Spleen (tissue), 11 donors: ENCODE data around the gene PLCB1. TPM values are rescaled to one million over a fixed set of nuclear protein-coding genes. Genes with fewer than 3 reads are reported as not detected.
"Not testable (repeated sequence)": the region's sequence is repeated elsewhere in the genome, so short reads cannot be mapped to it uniquely, and the experiment has no call there.

ENCODE experiments used
- DNase-seq: peaks from one replicate; pipeline ENCODE4 v3.0.0-alpha.2; 2020
- H3K27ac ChIP-seq, 8 donors: fragments of 200-600 bp; sonication (generic) in 7 of 8; 1 replicate in 4 of 8; 2 replicates in 4 of 8; pipeline versions ENCODE4 v1.5.0 to v1.8.0; 2016 to 2021; ENCODE audit warnings: inconsistent platforms in 4 of 8, mild to moderate bottlenecking in 4 of 8, moderate library complexity in 1 of 8
- H3K27me3 ChIP-seq, 7 donors: fragments of 200-600 bp; sonication (generic) in 6 of 7; replicated peaks in 1 of 7; 1 replicate in 4 of 7; 2 replicates in 3 of 7; pipeline versions ENCODE4 v1.5.0 to v1.8.0; 2016 to 2021; ENCODE audit warnings: inconsistent platforms in 3 of 7, mild to moderate bottlenecking in 1 of 7
- H3K36me3 ChIP-seq, 6 donors: fragments of 200-600 bp; sonication (generic) in 5 of 6; 1 replicate in 4 of 6; 2 replicates in 2 of 6; pipeline versions ENCODE4 v1.5.0 to v1.8.0; 2016 to 2021; ENCODE audit warnings: inconsistent platforms in 2 of 6
- H3K4me1 ChIP-seq, 6 donors: fragments of 200-600 bp; sonication (generic) in 5 of 6; 1 replicate in 3 of 6; 2 replicates in 3 of 6; pipeline versions ENCODE4 v1.5.0 to v1.8.0; 2016 to 2021; ENCODE audit warnings: inconsistent platforms in 3 of 6
- H3K4me3 ChIP-seq, 8 donors: fragments of 200-600 bp; sonication (generic) in 7 of 8; 1 replicate in 4 of 8; 2 replicates in 4 of 8; pipeline versions ENCODE4 v1.5.0 to v1.8.0; 2016 to 2021; ENCODE audit warnings: inconsistent platforms in 4 of 8, mild to moderate bottlenecking in 4 of 8, moderate library complexity in 2 of 8
- H3K9me3 ChIP-seq, 8 donors: fragments of 200-600 bp; sonication (generic) in 7 of 8; 1 replicate in 4 of 8; 2 replicates in 4 of 8; pipeline versions ENCODE4 v1.5.0 to v1.8.0; 2016 to 2021; ENCODE audit warnings: inconsistent platforms in 4 of 8
- CTCF ChIP-seq, 11 experiments: fragments of 200-600 bp in 7 of 11; fragments of 450-650 bp in 4 of 11; sonication (generic) in 4 of 11; IDR thresholded peaks in 8 of 11; conservative IDR thresholded peaks in 3 of 11; 1 replicate in 7 of 11; 2 replicates in 4 of 11; pipeline versions ENCODE4 v1.4.0 to v1.8.0; 2016 to 2021; ENCODE audit warnings: antibody characterized with exemption in 11 of 11, inconsistent platforms in 4 of 11, mild to moderate bottlenecking in 1 of 11
- POLR2A ChIP-seq, 3 donors: fragments of 450-650 bp; IDR thresholded peaks; one replicate each; pipeline ENCODE4 v1.5.1; 2017; ENCODE audit warnings: antibody characterized with exemption in 3 of 3, mild to moderate bottlenecking in 1 of 3
- POLR2AphosphoS5 ChIP-seq, 3 donors: sonication (generic); formaldehyde crosslinking; IDR thresholded peaks; one replicate each; pipeline ENCODE4 v1.5.1; 2017; ENCODE audit warnings: antibody characterized with exemption in 3 of 3
- WGBS, 5 donors: extraction: QIAGEN DNeasy Blood & Tissue Kit in 3 of 5; methylation state at CpG; one replicate each; pipeline versions ENCODE4 v1.1.5 to v1.1.7; 2013 to 2018; 5-methylcytosine and 5-hydroxymethylcytosine counted together
- intact Hi-C: fragments of 100-400 bp; cut with DNase I; formaldehyde crosslinking; loops from one replicate; pipeline ENCODE4 v1.15.0; 2023; ENCODE audit warnings: low total_unique reads
- polyA plus RNA-seq, 3 donors: library from polyadenylated mRNA; stranded (reverse); fragments of 200-250 nt; gene quantifications; one replicate each; pipeline ENCODE4 v1.2.1, GENCODE V29; 2013
- total RNA-seq, 7 donors: library from RNA; depleted of rRNA in 3 of 7; stranded (reverse); fragments of >200 nt in 3 of 7; fragmentation: NEBNext Ultra II Directional in 4 of 7; extraction: Animal tissue kit (Norgen Biotek cat#: 25700) in 4 of 7; gene quantifications; one replicate each; pipeline versions ENCODE4 v1.1.0 to v1.2.1, GENCODE V29; 2016 to 2021
- donor health status: healthy with polysubstance abuse.
- donor health status: DM: no; HTN: no; CAD: no; lungs with moderate emphysema.
- donor health status: DM: no; HTN: no; CAD: no.
- donor health status: Bipolar disorder and iron deficiency.
- donor health status: healthy.
- donor health status: DM: no; HTN: no; CAD: no.
- donor health status: DM: yes; HTN: yes; CAD: no.

Gene PLCB1
- total and polyA plus RNA-seq, 10 donors, result 1.0 to 33.7 (median 16.2) TPM

- DNase-seq, result no peak
- H3K27me3 ChIP-seq, result no peaks in the 10 kb centered on the region
- no peaks in the 10 kb centered on the region for H3K36me3 ChIP-seq
- H3K27ac ChIP-seq, result no peak overlapping the region
- no peaks in the 10 kb centered on the region for H3K9me3 ChIP-seq
- H3K4me1 ChIP-seq, result peaks cover 0 to 10% (median 0%) of the 10 kb centered on the region in 6 donors
- intact Hi-C loops, result no loop called here
- no peak overlapping the region for H3K4me3 ChIP-seq
- TF ChIP-seq POLR2A (IDR thresholded peaks at IDR 0.05), result no peak
Measured at GRCh38 chr20:8456765-8457164, 324.7 kb downstream of the PLCB1 start.

GRCh38 chr20:8457978-8458377 lies 325.9 kb downstream of the PLCB1 start:
- Histone ChIP-seq H3K36me3 (no peaks in the 10 kb centered on the region), H3K27me3 (no peaks in the 10 kb centered on the region), H3K9me3 (no peaks in the 10 kb centered on the region), H3K27ac (peak overlapping the region in 3 of 8 donors; percentile 27 to 37 (median 34)), H3K4me3 (no peak overlapping the region), H3K4me1 (peaks cover 0 to 10% (median 0%) of the 10 kb centered on the region in 6 donors)
- TF ChIP-seq CTCF (IDR thresholded peaks at IDR 0.05 in 8 of 11, conservative IDR thresholded peaks at IDR 0.05 in 3 of 11) (no peak), POLR2AphosphoS5 (IDR thresholded peaks at IDR 0.05) (no peak)
- no peak for DNase-seq
- intact Hi-C loops, result no loop called here
- 26 to 50% (median 33%) methylated on average over 4 of the region's 4 CpGs for WGBS, 5 donors

- no peaks in the 10 kb centered on the region for H3K27me3 ChIP-seq
- no peak overlapping the region for H3K27ac ChIP-seq
- no peak for DNase-seq
- TF ChIP-seq POLR2AphosphoS5 (IDR thresholded peaks at IDR 0.05), result no peak
- H3K9me3 ChIP-seq, result peaks cover 0 to 13% (median 6%) of the 10 kb centered on the region in 8 donors
- intact Hi-C loops, result no loop called here
- H3K4me3 ChIP-seq, result no peak overlapping the region
- H3K36me3 ChIP-seq, result no peaks in the 10 kb centered on the region
- peaks cover 0 to 10% (median 0%) of the 10 kb centered on the region in 6 donors for H3K4me1 ChIP-seq
Measured at GRCh38 chr20:8461186-8461585, 329.1 kb downstream of the PLCB1 start.

- intact Hi-C loops, result no loop called here
- TF ChIP-seq POLR2AphosphoS5 (IDR thresholded peaks at IDR 0.05), result no peak
- TF ChIP-seq CTCF (IDR thresholded peaks at IDR 0.05 in 8 of 11, conservative IDR thresholded peaks at IDR 0.05 in 3 of 11), result no peak
- no peak for DNase-seq
- Histone ChIP-seq H3K36me3 (no peaks in the 10 kb centered on the region), H3K4me1 (no peaks in the 10 kb centered on the region), H3K9me3 (peaks cover 0 to 13% (median 6%) of the 10 kb centered on the region in 8 donors), H3K27me3 (no peaks in the 10 kb centered on the region), H3K4me3 (no peak overlapping the region), H3K27ac (no peak overlapping the region)
- 84 to 100% (median 92%) methylated on average over 2 of the region's 2 CpGs for WGBS, 5 donors
Measured at GRCh38 chr20:8464368-8464767, 332.3 kb downstream of the PLCB1 start.

- intact Hi-C loops, H3K4me3 ChIP-seq, H3K4me1 ChIP-seq, DNase-seq, H3K27me3 ChIP-seq, H3K36me3 ChIP-seq: not testable (repeated sequence)
- WGBS, 5 donors, result 73 to 91% (median 79%) methylated on average over 2 of the region's 2 CpGs
- H3K27ac ChIP-seq, result peak overlapping the region in 1 of 8 donors; percentile 15
- peaks cover 0 to 13% (median 6%) of the 10 kb centered on the region in 8 donors for H3K9me3 ChIP-seq
Measured at GRCh38 chr20:8466781-8467180, 334.7 kb downstream of the PLCB1 start.

DNA sequence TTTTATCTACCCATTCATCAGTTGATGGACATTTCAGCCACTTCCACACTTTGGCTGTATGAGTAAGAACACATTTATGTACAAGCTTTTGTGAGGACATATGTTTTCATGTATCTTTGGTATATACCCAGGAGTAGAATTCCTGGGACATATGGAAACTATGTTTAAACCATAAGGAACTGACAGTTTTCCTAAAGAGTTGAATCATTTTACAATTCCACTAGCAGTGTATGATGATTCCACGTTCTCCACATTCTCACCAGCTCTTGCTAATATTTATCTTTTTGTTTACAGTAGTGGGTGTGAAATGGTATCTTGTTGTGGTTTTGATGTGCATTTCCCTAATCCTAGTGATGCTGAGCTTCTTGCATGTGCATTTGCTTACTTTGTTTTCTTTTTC lies 338.1 kb downstream of the PLCB1 start:
- intact Hi-C loops, result no loop called here
- Histone ChIP-seq H3K9me3 (peaks cover 0 to 3% (median 0%) of the 10 kb centered on the region in 8 donors), H3K36me3 (no peaks in the 10 kb centered on the region), H3K4me3 (no peak overlapping the region), H3K27me3 (no peaks in the 10 kb centered on the region), H3K27ac (no peak overlapping the region), H3K4me1 (no peaks in the 10 kb centered on the region)
- no peak for TF ChIP-seq POLR2AphosphoS5 (IDR thresholded peaks at IDR 0.05)
- TF ChIP-seq CTCF (IDR thresholded peaks at IDR 0.05 in 8 of 11, conservative IDR thresholded peaks at IDR 0.05 in 3 of 11), result no peak
- no peak for TF ChIP-seq POLR2A (IDR thresholded peaks at IDR 0.05)
- DNase-seq, result no peak
- WGBS, 5 donors, result 86 to 94% (median 92%) methylated on average over 1 of the region's 1 CpG
